DND-41 (cell line): ENCODE measurements around the gene PRKACA.

Source experiments
- EZH2 ChIP-seq: IDR thresholded peaks from 3 replicates; pipeline ENCODE4 v1.6.1; 2012; ENCODE audit warnings: borderline replicate concordance, low read depth, mild to moderate bottlenecking, moderate library complexity, low read length, inconsistent platforms; ENCODE audit not compliant: severe bottlenecking
- TF ChIP-seq, protein P1 (sequence below): IDR thresholded peaks from 2 replicates; pipeline ENCODE4 v1.5.1; 2012; ENCODE audit warnings: borderline replicate concordance, low read length, moderate library complexity, mild to moderate bottlenecking; ENCODE audit not compliant: poor library complexity, severe bottlenecking; ENCODE audit errors: extremely low read depth

DNA sequence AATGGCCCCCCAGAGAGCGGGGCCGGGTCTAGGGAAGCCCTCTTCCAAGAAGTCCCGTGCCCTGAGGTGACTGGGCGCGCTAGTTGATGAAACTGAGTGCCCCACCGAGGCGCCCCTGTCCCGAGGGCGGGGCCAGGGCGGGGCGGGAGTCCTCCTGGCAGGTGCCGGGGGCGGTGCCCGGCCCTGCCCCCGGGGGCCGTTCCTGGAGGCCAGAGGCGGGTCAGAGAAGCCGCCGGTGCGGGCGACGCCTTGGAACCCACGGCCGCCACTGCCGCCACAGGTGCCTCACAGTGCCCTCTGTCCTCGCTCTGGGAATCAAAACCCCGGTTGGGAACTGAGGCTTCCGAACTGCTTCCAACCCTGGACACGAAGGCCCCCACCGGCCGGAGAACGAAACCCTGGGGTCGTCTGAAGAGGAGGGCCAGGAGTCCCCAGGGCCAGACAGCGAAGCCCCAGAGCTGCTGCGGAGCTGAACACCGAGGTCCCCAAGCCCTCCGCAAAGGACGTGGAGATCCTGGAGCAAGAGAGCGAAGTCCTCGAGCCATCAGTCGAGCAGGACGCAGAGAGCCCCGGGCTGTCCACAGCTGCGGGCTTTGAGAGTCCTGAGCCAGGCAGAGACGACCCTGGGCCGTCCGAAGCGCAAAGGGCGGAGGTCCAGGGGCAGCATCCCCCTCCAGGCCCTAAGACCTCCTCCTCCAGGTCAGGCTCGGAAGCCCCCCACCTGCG lies 44.9 kb downstream of the PRKACA start, which contains the start of gene MISP3:
- TF ChIP-seq, protein P1, sequence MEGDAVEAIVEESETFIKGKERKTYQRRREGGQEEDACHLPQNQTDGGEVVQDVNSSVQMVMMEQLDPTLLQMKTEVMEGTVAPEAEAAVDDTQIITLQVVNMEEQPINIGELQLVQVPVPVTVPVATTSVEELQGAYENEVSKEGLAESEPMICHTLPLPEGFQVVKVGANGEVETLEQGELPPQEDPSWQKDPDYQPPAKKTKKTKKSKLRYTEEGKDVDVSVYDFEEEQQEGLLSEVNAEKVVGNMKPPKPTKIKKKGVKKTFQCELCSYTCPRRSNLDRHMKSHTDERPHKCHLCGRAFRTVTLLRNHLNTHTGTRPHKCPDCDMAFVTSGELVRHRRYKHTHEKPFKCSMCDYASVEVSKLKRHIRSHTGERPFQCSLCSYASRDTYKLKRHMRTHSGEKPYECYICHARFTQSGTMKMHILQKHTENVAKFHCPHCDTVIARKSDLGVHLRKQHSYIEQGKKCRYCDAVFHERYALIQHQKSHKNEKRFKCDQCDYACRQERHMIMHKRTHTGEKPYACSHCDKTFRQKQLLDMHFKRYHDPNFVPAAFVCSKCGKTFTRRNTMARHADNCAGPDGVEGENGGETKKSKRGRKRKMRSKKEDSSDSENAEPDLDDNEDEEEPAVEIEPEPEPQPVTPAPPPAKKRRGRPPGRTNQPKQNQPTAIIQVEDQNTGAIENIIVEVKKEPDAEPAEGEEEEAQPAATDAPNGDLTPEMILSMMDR: no peak
- TF ChIP-seq EZH2: peak; percentile 94
